UCSD-AML1 (cell line): ENCODE data around the gene ZNF443.
"Not testable (repeated sequence)": the region's sequence is repeated elsewhere in the genome, so short reads cannot be mapped to it uniquely, and the experiment has no call there.

ENCODE experiments used
- DNase-seq: peaks from one replicate; lab custom pipeline; 2025; ENCODE audit not compliant: unreplicated experiment; lab: John Stamatoyannopoulos, UW

ZNF443 gene

DNA sequence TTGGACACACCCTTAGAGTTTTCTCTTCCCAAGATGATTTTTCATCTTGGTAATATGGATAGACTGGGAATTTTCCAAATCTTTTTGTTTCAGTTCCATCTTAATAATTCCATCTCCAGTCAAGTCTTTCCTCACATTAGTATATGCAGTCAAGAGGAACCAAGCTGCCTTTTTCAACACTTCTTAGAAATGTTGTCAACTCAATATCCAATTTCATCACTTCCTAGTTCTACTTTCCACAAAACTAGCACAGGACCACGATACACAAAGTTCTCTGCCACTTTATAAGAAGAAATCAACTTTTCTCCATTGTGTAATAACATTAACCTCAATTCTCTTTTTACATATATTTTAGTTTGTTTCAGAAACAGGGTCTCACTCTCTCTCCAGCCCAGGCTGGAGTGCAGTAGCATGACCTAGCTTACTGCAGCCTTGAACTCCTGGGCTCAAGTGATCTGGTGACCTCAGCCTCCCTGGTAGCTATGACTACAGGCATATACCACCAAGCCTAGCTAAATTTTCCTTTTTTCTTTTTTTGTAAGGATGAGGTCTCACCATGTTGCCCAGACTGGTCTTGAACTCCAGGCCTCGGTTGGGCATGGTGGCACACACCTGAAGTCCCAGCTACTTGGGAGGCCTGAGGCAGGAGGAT lies 15.5 kb downstream of the ZNF443 start:
- no peak for DNase-seq

DNA sequence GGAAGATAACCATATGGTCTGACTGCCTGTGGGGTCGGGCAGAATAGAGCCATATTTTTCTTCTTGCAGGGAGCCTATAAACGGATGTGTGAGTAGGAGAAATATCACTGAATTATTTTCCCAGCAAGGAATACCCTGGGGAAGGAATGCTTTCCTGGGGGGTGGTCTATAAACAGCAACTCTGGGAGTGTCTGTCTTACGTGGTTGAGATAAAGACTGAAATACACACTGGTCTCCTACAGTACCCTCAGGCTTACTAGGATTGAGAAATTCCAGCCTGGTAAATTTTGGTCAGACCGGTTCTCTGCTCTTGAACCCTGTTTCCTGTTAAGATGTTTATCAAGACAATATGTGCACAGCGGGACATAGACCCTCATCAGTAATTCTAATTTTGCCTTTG lies 23.5 kb downstream of the ZNF443 start:
- not testable (repeated sequence) for DNase-seq

DNA sequence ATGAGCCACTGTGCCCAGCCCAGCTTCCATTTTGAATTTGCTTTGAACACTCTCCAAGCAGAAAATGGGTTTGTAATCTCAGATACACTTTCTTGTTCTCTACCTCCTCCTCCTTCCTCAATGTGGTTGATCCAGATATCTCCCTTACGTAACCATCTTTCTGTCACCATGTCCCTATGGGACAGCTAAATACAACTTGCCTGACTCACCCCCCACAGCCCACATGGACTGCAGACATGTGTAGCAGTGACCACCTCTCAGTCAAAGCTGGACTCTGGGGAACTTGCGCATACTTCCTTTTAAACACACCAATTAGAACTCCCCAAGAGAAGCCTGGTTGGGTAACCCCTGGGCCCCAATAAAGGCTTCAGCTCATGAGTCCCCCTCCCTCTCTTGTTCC lies 28.9 kb downstream of the ZNF443 start:
- DNase-seq, result no peak

DNA sequence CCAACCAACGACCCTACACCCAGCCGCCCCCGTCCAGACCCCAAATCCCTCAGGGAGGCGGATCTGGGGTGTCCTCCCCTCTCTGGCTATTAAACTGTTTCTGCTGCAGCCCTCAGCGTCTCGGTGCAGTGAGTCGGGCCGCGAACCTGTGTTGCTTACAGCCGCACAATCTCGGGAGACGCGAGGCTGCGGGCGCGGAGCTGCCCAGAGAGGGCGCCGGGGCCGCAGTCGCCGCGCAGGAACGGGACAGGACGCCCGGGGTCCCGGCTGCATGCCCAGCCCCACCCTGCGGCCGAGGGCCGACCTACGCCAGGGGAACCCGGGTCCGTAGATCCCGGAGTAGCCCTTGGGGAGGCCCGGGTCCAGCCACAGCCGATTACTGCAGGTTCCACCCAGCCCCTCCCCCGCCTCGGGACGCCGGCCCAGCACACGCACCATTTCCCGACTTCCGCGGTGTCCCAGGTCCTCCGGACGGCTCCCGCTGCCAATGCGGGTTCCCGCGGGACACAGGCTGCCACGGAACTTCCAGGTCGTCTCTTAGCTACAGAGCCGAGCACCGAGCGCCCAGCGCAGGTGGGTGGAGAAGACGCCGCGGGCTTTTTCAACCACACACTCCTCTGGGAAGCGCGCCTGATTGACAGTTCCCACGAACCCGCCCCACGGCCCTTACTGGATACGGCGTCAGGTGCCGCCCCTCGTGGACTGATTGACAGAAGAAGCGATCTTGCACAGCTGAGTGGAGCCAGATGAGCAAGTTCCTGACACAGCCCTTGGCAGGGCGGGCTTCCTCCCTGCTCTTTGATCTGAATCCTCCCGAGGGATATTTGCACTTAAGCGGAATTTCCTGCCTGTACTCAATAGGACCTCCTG lies 40.0 kb downstream of the ZNF443 start, which contains the start of gene ZNF799:
Gene ZNF799, minus strand, starts transcription at position 639 of the 870 bp plus-strand sequence. Its CDS starts 201 bp downstream, at position 438.
- DNase-seq, result peak; percentile 82

DNA sequence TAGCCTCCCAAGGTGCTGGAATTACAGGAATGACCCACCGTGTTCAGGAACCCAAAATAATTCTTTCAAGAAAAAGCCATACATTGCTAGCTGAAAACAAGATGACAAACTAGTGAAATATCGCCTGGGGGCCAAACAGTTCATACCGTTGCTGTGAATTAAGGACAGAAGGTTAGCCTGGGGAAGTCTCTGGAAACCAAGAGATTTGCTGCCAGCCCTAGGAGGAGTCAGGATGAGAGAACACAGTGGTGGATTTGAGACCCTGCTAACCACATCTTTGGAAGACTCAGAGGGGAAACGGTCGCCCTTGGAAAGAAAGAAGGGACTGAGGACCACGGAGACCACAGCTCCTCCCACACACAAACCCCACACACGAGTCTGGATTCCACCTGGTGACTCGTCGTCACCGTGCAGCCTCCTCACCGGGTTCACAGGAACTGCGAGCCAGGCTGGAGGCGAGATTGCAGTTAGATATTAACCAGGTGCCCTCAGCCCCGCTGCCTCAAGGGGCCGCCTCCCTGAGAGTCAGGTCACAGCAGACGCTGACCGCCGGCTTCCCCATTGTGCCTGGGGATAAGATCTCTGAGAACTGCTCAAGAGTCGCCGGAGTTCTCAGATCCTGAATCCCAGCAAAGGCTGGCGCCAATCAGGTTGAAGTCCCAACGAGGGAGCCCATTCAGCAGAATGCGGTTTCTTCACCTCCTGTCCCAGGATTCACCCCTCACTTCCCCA lies 40.8 kb downstream of the ZNF443 start:
- peak; percentile 40 for DNase-seq

DNA sequence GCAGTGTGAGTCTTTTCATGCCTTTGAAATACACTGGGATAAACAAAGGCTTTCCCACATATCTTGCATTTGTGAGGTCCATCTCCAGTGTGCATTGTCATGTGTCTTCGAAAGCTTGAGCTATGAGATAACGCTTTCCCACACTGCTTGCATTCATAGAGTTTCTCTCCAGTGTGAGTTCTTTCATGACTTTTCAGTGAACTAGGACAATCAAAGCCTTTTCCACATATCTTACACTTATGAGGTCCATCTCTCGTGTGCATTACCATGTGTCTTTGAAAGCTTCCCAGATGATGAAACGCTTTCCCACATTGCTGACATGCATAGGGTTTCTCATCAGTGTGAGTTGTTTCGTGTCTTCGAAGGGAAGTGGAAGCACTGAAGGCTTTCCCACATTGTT lies 49.7 kb downstream of the ZNF443 start:
- not testable (repeated sequence) for DNase-seq

DNA sequence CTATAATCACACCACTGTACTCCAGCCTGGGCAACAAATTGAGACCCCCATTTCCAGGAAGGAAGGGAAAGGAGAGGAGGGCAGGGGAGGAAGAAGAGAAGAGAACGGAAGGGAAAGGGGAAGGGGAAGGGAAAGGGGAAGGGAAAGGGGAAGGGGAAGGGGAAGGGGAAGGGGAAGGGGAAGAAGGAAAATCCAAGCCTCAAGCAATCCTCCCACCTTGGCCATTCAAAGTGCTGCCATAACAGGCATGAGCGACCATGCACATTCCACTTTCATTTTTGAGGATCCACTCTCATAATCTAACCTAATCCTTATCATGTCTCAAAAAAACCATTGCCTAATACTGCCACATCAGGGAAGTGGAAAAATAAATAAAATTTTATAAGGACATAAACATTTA lies 54.5 kb downstream of the ZNF443 start:
- DNase-seq, result not testable (repeated sequence)

DNA sequence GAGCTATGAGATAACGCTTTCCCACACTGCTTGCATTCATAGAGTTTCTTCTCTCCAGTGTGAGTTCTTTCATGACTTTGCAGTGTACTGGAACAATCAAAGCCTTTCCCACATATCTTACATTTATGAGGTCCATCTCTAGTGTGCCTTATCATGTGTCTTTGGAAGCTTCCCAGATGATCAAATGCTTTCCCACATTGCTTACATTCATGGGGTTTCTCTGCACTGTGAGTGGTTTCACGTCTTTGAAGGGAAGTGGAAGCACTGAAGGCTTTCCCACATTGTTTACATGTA lies 60.4 kb downstream of the ZNF443 start:
- DNase-seq, result no peak

DNA sequence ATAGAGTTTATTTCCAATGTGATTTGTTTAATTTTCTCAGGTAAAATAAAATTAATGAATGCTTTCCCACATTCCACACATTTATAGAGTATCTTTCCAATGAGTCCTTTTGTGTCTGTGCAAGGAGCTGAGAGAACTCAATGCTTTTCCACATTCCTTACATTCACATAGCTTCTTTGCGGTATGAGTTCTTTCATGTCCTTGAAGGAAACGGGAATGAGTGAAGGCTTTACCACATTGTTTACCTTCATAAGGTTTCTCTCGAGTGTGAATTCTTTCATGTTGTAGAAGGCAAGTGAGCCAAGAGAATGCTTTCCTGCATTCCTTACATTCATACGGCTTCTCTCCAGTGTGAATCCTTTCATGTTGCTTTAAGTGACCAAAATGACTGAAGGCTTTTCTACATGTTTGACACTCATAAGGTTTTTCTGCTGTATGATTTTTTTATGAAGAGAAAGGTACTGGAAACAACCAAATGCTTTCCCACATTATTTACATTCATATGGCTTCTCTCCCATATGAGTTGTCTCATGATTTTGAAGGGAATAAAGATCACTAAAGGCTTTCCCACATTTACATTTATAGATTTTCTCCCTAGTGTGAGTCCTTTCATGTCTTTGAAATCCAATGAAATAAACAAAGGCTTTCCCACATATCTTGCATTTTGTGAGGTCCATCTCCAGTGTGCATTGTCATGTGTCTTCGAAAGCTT lies 60.9 kb downstream of the ZNF443 start:
- DNase-seq, result no peak
